NCI-H146 (cell line): ENCODE data around the gene ZBTB6.
"Not testable (repeated sequence)": the region's sequence is repeated elsewhere in the genome, so short reads cannot be mapped to it uniquely, and the experiment has no call there.

Source experiments
- DNase-seq: peaks from one replicate; lab custom pipeline; 2025; lab: John Stamatoyannopoulos, UW

Gene ZBTB6

GRCh38 chr9:122923947-122924346, 10.8 kb upstream of the ZBTB6 start:
- no peak for DNase-seq

- no peak for DNase-seq
Measured at GRCh38 chr9:122922713-122923112, 9.6 kb upstream of the ZBTB6 start.

GRCh38 chr9:122918310-122918709, 5.2 kb upstream of the ZBTB6 start:
- no peak for DNase-seq

- no peak for DNase-seq
Measured at GRCh38 chr9:122912671-122912963, 506 bp downstream of the ZBTB6 start.

GRCh38 chr9:122906122-122906521, 7.0 kb downstream of the ZBTB6 start:
- not testable (repeated sequence) for DNase-seq

- peak; percentile 98 for DNase-seq
Measured at GRCh38 chr9:122904823-122905710, 8.1 kb downstream of the ZBTB6 start, which contains the start of gene RC3H2. TSS of gene RC3H2 (minus strand) at chr9:122905359. CDS start at chr9:122897509, 7,850 bp downstream.

- peak; percentile 54 for DNase-seq
Measured at GRCh38 chr9:122904466-122904822, 8.7 kb downstream of the ZBTB6 start.

- no peak for DNase-seq
Measured at GRCh38 chr9:122900791-122901190, 12.3 kb downstream of the ZBTB6 start.

GRCh38 chr9:122897969-122898368, 15.2 kb downstream of the ZBTB6 start:
- DNase-seq, result no peak

- no peak for DNase-seq
Measured at GRCh38 chr9:122888480-122888879, 24.6 kb downstream of the ZBTB6 start.

- no peak for DNase-seq
Measured at GRCh38 chr9:122883125-122883524, 30.0 kb downstream of the ZBTB6 start.

- DNase-seq, result no peak
Measured at GRCh38 chr9:122879443-122879842, 33.7 kb downstream of the ZBTB6 start.

GRCh38 chr9:122875523-122875922, 37.6 kb downstream of the ZBTB6 start:
- DNase-seq, result no peak

GRCh38 chr9:122867276-122867675, 45.8 kb downstream of the ZBTB6 start:
- DNase-seq, result not testable (repeated sequence)

- DNase-seq, result no peak
Measured at GRCh38 chr9:122866079-122866478, 47.0 kb downstream of the ZBTB6 start.

GRCh38 chr9:122865300-122865699, 47.8 kb downstream of the ZBTB6 start:
- no peak for DNase-seq

- DNase-seq, result no peak
Measured at GRCh38 chr9:122863407-122863806, 49.7 kb downstream of the ZBTB6 start.

GRCh38 chr9:122860319-122861142, 52.6 kb downstream of the ZBTB6 start:
- no peak for DNase-seq
